WERI-Rb-1 (cell line): ENCODE measurements around the gene ZNF783.

ENCODE experiments used
- DNase-seq: peaks from one replicate; pipeline ENCODE4 v3.0.0-alpha.2; 2020
- H3K27ac ChIP-seq: fragments of 250-450 bp; sonication (Bioruptor Pico); 2 replicates; pipeline ENCODE4 v1.5.1; 2020; ENCODE audit warnings: mild to moderate bottlenecking, moderate library complexity
- H3K27me3 ChIP-seq: fragments of 250-450 bp; sonication (Bioruptor Pico); 2 replicates; pipeline ENCODE4 v1.5.1; 2021; ENCODE audit warnings: mild to moderate bottlenecking, low read depth, moderate library complexity; ENCODE audit not compliant: insufficient read depth, severe bottlenecking
- H3K36me3 ChIP-seq: fragments of 250-450 bp; sonication (Bioruptor Pico); 2 replicates; pipeline ENCODE4 v1.5.1; 2020; ENCODE audit warnings: mild to moderate bottlenecking, moderate library complexity
- H3K4me3 ChIP-seq: 2 replicates; pipeline ENCODE4 v1.5.1; 2011; ENCODE audit warnings: low read depth, mild to moderate bottlenecking, control low read depth, low read length
- H3K9me3 ChIP-seq: fragments of 250-450 bp; sonication (Bioruptor Pico); 2 replicates; pipeline ENCODE4 v1.5.1; 2021; ENCODE audit warnings: mild to moderate bottlenecking, moderate library complexity; ENCODE audit not compliant: severe bottlenecking
- CTCF ChIP-seq: IDR thresholded peaks from 2 replicates; pipeline ENCODE4 v1.5.1; 2011; ENCODE audit warnings: low read depth, mild to moderate bottlenecking, control low read depth, inconsistent platforms, low read length

ZNF783 gene

GRCh38 chr7:149281508-149282330 lies 19.7 kb downstream of the ZNF783 start:
- no peak for DNase-seq
- TF ChIP-seq CTCF = no peak
- no peak overlapping the region for H3K4me3 ChIP-seq
- no peak overlapping the region for H3K27ac ChIP-seq
- H3K27me3 ChIP-seq = no peaks in the 10 kb centered on the region
- no peaks in the 10 kb centered on the region for H3K9me3 ChIP-seq
- peaks cover 6% of the 10 kb centered on the region for H3K36me3 ChIP-seq

- H3K4me3 ChIP-seq = no peak overlapping the region
- no peak overlapping the region for H3K27ac ChIP-seq
- H3K9me3 ChIP-seq = no peaks in the 10 kb centered on the region
- H3K27me3 ChIP-seq = no peaks in the 10 kb centered on the region
- H3K36me3 ChIP-seq = peaks cover under 1% of the 10 kb centered on the region
- TF ChIP-seq CTCF = no peak
- DNase-seq = no peak
Measured at GRCh38 chr7:149282331-149282655, 20.3 kb downstream of the ZNF783 start.

GRCh38 chr7:149283321-149283720 lies 21.3 kb downstream of the ZNF783 start:
- no peak for TF ChIP-seq CTCF
- Histone ChIP-seq H3K9me3 (no peaks in the 10 kb centered on the region), H3K27ac (no peak overlapping the region), H3K4me3 (no peak overlapping the region), H3K27me3 (no peaks in the 10 kb centered on the region), H3K36me3 (no peaks in the 10 kb centered on the region; the same call in 1 of the 2 replicates)
- no peak for DNase-seq

GRCh38 chr7:149284343-149284742 lies 22.3 kb downstream of the ZNF783 start:
- no peak for TF ChIP-seq CTCF
- no peak for DNase-seq
- Histone ChIP-seq H3K4me3 (no peak overlapping the region; the same call in 1 of the 2 replicates), H3K27ac (no peak overlapping the region), H3K27me3 (no peaks in the 10 kb centered on the region), H3K36me3 (no peaks in the 10 kb centered on the region), H3K9me3 (no peaks in the 10 kb centered on the region)

- Histone ChIP-seq H3K27ac (peak overlapping the region; percentile 35), H3K4me3 (peak overlapping the region; percentile 72), H3K36me3 (no peaks in the 10 kb centered on the region), H3K27me3 (no peaks in the 10 kb centered on the region), H3K9me3 (no peaks in the 10 kb centered on the region)
- DNase-seq = peak; percentile 97
- peak; percentile 22; the same call in 1 of the 2 replicates for TF ChIP-seq CTCF
Measured at GRCh38 chr7:149284850-149285585, 23.0 kb downstream of the ZNF783 start.
